GM12891 (cell line): ENCODE data around the gene NAA15.

Experiments
- DNase-seq: peaks from one replicate; pipeline ENCODE4 v3.0.0; 2011; ENCODE audit warnings: low spot score; ENCODE audit not compliant: insufficient read length
- FAIRE-seq: peaks from 2 replicates; lab custom pipeline; 2011; peaks lifted over from hg19 to GRCh38; lab: Jason Lieb, UNC
- PAX5 ChIP-seq: IDR thresholded peaks from 2 replicates; pipeline ENCODE4 v1.6.1; 2011; ENCODE audit warnings: low read length, moderate library complexity, mild to moderate bottlenecking; ENCODE audit not compliant: insufficient read depth, severe bottlenecking
- POLR2A ChIP-seq: IDR thresholded peaks from 2 replicates; pipeline ENCODE4 v1.6.1; 2011; ENCODE audit warnings: low read depth, low read length, control low read depth
- POLR2AphosphoS5 ChIP-seq: IDR thresholded peaks from 2 replicates; pipeline ENCODE4 v1.6.1; 2011; ENCODE audit warnings: low read depth, low read length, control low read depth
- POU2F2 ChIP-seq: IDR thresholded peaks from 2 replicates; pipeline ENCODE4 v1.6.1; 2011; ENCODE audit warnings: low read depth, mild to moderate bottlenecking, control low read depth, low read length, moderate library complexity
- SPI1 ChIP-seq: IDR thresholded peaks from 2 replicates; pipeline ENCODE4 v1.6.1; 2011; ENCODE audit warnings: low read depth, low read length, control low read depth
- TAF1 ChIP-seq: IDR thresholded peaks from 2 replicates; pipeline ENCODE4 v1.6.1; 2011; ENCODE audit warnings: low read depth, low read length, control low read depth

Gene NAA15

DNA sequence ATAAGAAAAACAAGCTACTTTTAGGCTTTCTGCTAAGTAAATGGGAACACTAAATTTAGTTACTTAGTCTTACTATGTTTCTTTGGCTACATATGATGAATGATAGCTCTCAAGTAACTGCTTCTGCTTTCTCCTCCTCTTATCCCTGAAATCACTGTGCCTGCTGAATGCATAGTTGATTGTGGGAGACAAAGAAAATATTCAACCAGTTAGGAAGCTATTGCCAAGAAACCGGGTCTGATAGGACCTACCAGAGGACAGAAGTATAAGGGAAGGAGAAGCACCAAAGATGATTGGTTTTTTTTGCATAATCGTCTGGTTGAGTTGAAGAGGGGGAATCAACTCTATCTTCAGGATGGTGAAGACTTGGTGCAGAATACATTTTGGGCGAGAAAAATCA, 29.0 kb downstream of the NAA15 start:
- DNase-seq: no peak
- no peak for TF ChIP-seq POU2F2
- no peak for TF ChIP-seq POLR2AphosphoS5
- no peak for TF ChIP-seq SPI1
- no peak for TF ChIP-seq PAX5
- TF ChIP-seq TAF1: no peak
- TF ChIP-seq POLR2A: no peak
- FAIRE-seq: no peak

DNA sequence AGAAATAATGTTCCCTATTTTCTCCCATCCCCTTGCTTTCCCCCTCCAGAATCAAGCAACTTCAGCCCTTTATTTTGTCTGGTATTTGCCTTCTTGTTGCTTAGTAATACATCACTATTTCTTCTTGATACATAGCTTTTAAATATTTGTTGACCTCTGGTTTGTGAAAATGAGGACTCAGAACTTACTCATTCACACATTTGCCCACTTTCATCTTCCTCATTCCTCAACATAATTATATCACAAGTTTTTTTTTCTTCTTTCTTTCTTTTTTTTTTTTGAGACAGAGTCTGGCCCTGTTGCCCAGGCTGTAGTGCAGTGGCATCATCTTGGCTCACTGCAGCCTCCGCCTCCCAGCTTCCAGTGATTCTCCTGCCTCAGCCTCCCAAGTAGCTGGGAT, 29.9 kb downstream of the NAA15 start:
- DNase-seq (no peak), FAIRE-seq (no peak)
- TF ChIP-seq PAX5: no peak

DNA sequence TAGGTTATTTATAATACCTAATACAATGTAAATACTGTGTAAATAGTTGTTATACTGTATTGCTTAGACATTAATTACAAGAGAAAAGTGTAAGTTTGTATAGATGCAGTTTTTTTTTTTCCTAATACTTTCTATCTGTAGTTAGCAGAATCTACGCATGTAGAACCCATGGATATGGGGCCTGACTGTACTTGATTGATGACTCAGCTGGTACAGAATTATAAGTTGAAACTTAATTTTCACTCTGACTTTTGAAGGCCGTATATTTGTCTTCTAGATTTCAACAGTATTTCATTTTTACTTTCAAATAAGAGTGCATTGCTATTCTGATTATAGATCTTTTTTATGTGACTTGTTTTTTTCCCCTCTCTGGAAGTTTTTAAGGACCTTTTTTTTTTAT, 31.7 kb downstream of the NAA15 start:
- FAIRE-seq: no peak
- no peak for TF ChIP-seq POU2F2
- TF ChIP-seq POLR2AphosphoS5: no peak
- TF ChIP-seq POLR2A: no peak
- no peak for TF ChIP-seq PAX5
- TF ChIP-seq TAF1: no peak
- TF ChIP-seq SPI1: no peak
- DNase-seq: no peak

DNA sequence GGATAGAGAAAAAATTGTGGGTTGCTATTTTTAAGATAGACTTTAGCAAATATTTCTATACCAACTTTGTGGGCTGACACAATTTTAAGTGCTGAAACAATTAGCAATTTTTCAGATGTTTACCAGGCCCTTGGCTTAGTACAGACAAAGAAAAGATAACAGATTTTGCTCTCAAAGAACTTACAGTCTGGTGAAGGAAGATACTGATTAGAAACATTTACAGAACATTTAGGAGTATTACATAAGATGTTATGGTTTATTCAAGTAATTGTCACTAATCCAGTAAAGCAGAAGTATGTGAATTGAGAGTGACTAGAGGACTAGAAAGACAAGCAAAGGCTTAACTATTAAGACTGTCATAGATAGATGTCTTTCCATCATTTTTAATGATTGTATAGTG, 36.3 kb downstream of the NAA15 start:
- TF ChIP-seq SPI1: no peak
- TF ChIP-seq TAF1: no peak
- no peak for TF ChIP-seq POU2F2
- no peak for TF ChIP-seq PAX5
- TF ChIP-seq POLR2A: no peak
- no peak for TF ChIP-seq POLR2AphosphoS5
- FAIRE-seq (peak; percentile 23), DNase-seq (no peak)

DNA sequence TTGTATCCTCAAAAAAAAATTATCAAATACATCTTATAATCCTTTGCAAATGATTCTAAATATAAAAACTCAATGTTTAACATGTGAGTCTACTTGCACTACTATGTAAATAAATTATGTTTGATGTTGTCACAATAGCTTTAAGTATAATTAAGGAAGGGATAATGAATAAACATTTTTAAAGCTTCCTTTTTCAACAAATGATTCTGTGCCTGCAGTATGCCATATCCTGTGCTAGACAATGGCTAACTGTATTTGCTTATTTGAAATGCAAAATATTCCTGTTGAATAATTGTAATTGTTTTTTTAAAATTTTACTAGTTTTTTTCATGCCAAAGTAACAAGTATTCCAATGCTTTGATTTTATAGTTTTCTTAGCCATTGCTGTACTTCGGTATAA, 60.0 kb downstream of the NAA15 start:
- no peak for TF ChIP-seq TAF1
- no peak for TF ChIP-seq POLR2AphosphoS5
- TF ChIP-seq SPI1: no peak
- TF ChIP-seq POLR2A: no peak
- TF ChIP-seq POU2F2: no peak
- no peak for TF ChIP-seq PAX5
- DNase-seq (no peak), FAIRE-seq (no peak)

DNA sequence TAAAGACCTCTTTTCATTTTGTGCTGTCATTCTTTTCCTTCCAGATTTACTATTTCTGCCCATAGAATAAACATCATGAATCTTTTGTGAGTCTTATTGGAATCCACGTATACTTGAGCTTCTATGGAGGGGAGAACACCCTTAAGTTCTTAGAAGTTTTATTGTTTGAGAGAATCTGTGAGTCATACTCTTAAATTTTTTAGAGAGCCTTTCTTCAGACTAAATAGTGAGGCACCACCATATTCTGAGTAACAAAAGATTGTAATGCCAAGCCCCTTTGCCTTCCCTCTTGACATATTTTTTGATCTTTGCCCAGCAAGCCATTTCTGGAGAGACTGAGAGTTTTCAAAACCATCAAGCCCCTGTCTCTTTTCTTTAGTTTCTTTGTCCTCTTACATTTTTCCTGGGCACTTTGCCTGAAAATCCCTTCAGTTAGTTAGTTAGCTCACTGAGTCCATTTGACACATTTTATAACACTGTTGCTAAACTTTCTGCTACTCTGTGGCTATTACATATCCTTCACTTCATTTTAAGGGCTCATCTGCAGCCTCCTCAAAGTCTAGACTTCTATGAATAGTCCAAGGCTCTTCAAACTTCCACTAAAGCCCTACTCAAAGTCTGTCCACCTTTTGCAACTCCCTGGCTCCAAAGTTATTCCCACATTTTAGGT, 66.3 kb downstream of the NAA15 start:
- TF ChIP-seq POLR2A (no peak), POU2F2 (no peak), TAF1 (no peak), POLR2AphosphoS5 (no peak), PAX5 (no peak), SPI1 (no peak)
- DNase-seq: no peak
- FAIRE-seq: no peak

DNA sequence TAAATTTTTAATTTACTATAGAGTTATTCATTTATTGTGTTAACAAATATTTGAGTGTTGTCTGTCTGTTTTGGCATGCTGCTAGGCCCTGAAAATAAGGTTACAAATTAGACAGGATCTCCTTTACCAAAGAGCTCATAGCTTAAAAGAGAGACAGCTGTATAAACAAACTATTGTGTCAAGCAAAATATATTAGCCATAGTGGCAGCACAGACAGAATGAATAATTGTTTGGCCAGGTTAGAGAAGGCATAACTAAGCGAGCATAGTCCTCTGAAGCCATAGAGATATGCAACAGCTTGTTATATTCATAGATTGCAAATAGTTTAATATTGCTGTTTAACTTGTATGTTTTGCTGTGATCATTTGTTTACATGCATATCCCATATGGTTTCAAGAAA, 67.7 kb downstream of the NAA15 start:
- FAIRE-seq (no peak), DNase-seq (no peak)
- TF ChIP-seq POU2F2: no peak
- no peak for TF ChIP-seq PAX5
- no peak for TF ChIP-seq POLR2AphosphoS5
- TF ChIP-seq SPI1: no peak
- no peak for TF ChIP-seq POLR2A
- no peak for TF ChIP-seq TAF1

DNA sequence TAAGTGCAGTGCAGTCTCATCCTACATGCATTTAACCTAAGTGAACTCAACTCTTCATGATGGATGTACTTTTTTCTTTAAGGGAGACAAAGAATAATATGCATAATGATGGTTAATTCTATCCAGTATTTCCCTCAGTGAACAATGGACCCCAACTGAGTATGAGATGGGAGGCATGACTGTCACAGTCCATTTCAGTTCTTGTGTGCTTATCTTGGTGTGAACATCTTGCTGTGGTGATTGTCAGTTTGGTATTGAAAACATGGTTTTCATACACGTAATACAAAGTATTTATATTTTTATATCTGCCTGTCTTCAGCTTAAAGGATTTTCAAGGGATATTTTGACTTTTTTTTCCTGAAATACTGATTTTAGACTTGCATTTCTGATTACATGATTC, 72.9 kb downstream of the NAA15 start:
- FAIRE-seq: no peak
- no peak for DNase-seq
- TF ChIP-seq TAF1 (no peak), POLR2A (no peak), SPI1 (no peak), POLR2AphosphoS5 (no peak), POU2F2 (no peak), PAX5 (no peak)

DNA sequence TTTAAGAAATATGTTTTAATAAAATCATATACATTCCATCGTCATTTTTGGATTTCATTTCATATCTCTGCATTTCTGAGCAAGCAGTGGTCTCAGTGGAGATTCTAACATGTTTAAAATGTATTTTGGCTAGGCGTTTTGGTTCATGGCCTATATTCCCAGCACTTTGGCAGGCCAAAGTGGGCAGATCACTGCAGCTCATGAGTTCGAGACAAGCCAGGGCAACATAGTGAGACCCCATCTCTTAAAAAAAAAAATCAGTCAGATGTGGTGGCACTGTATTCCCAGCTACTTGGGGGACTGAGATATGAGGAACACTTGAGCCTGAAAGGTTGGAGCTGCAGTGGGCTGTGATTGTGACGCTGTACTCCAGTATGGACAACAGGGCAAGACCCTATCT, 85.1 kb downstream of the NAA15 start:
- TF ChIP-seq TAF1 (no peak), POU2F2 (no peak), PAX5 (no peak), SPI1 (no peak), POLR2A (no peak), POLR2AphosphoS5 (no peak)
- DNase-seq (no peak), FAIRE-seq (no peak)

DNA sequence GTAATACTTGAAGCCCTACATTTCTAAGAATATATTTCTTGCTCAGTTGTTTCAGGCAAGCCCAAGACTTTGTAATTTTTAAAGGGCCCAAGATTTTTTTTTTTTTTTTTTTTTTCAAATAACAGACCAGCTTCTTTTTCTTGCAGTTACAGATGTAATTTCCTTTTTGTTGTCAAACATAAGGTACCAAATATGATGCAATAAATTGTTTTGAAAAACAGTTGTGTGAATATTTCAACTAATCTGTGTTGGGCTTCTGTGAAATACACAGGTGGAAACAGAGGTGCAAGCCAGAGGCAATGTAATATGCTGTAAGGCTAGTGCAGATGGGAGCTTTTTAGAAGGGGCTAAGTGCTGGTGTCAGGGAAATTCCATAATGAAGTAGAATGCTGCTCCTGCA, 87.8 kb downstream of the NAA15 start:
- DNase-seq (no peak), FAIRE-seq (no peak)
- no peak for TF ChIP-seq TAF1
- TF ChIP-seq POLR2AphosphoS5: no peak
- TF ChIP-seq POLR2A: no peak
- TF ChIP-seq SPI1: no peak
- no peak for TF ChIP-seq POU2F2
- no peak for TF ChIP-seq PAX5

DNA sequence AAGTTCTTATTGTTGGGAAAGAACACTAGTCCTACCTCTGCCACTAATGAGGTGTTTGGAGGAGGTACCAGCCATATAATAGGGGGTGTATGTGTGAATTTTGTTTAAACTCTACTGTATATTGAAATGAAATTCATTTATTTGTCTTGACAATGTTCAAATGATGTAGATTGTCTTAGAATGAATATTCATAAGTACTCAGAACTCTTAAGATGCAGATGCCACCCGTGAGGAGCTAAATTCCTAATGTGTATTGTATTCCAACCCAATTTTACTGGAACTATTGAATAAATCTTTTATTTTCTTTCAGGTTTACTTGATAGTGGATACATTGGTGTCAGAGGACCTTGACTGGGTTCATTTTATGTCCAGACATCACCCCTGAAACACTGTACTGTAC, 88.7 kb downstream of the NAA15 start:
- no peak for FAIRE-seq
- TF ChIP-seq POLR2A (no peak), PAX5 (no peak), POLR2AphosphoS5 (no peak), POU2F2 (no peak), TAF1 (no peak), SPI1 (no peak)
- DNase-seq: no peak
